GM06990 (cell line): Measurements from ENCODE around the gene CELF2.

Experiments used
- DNase-seq: peaks from one replicate; pipeline ENCODE4 v3.0.0-alpha.2; 2011; ENCODE audit not compliant: insufficient read length; ENCODE audit errors: extremely low read depth
- H3K27me3 ChIP-seq: replicated peaks from 2 replicates; pipeline ENCODE4 v1.6.0; 2011; ENCODE audit warnings: low read length; ENCODE audit not compliant: control insufficient read depth, insufficient read depth
- H3K36me3 ChIP-seq: 2 replicates; pipeline ENCODE4 v1.5.1; 2011; ENCODE audit warnings: low read length; ENCODE audit not compliant: control insufficient read depth, insufficient read depth
- H3K4me3 ChIP-seq: replicated peaks from 2 replicates; pipeline ENCODE4 v1.5.1; 2011; ENCODE audit warnings: low read depth, mild to moderate bottlenecking, control low read depth, low read length
- TF ChIP-seq, protein P1 (sequence below): IDR thresholded peaks from 2 replicates; pipeline ENCODE4 v1.5.1; 2011; ENCODE audit warnings: low read length, control low read depth, mild to moderate bottlenecking, inconsistent platforms; ENCODE audit not compliant: insufficient read depth, poor library complexity, severe bottlenecking

CELF2 gene

DNA sequence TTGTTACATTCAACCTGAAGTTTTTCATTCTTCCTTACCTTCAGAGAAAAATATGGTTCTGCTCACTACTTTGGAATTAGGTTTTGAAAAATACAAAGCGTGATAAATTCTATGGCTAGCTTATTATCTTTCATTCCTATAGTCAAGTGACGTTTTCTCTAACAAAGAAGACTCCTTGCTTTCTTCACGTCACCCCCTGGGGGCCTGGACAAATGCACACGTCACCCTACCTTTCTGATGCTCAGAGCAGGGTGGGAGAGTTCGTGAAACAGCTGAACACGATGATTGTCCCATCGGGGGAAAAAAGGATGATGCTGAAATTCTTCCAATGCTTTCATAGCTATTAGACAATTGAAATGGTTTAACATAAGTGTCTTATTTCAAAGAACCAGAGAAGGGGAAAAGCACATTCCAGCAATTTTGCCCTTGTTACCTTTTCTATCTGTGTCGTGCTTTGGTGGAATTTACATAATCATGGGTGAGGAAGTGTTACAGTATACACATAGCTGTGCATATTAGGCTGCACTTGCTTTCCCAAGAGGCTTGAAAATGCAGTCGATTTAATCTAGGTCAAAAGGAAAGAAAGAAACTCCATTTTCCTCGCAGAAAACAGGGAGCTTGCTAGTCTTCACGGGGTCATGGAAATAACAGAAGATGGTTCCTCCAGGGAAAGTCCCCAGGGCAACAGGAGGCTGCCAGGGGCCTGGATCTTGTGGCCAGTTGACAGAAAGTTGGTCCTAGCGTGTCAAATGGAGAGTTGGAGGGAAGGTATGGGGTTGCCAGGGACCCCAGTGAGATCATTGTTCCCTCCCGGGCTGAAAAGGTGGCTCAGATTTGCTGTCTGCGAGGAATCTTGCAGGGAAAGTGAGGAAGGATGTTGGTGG, 189.2 kb downstream of the CELF2 start:
- peaks cover 18% of the 10 kb centered on the region for H3K36me3 ChIP-seq

DNA sequence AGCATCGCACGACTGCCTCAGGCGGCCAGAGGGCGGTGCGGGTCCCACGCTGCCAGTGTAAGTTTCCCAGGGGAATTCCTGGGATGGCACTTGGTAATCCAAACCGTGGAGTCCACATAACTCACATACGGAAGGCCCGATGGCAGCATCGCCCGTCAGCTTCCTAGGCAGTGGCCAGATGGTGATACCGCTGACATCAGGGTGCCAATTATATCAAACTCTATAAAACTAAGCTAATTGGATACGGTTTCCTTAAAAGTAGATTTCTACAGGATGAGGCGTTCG, 189.8 kb downstream of the CELF2 start:
- TF ChIP-seq, protein P1, sequence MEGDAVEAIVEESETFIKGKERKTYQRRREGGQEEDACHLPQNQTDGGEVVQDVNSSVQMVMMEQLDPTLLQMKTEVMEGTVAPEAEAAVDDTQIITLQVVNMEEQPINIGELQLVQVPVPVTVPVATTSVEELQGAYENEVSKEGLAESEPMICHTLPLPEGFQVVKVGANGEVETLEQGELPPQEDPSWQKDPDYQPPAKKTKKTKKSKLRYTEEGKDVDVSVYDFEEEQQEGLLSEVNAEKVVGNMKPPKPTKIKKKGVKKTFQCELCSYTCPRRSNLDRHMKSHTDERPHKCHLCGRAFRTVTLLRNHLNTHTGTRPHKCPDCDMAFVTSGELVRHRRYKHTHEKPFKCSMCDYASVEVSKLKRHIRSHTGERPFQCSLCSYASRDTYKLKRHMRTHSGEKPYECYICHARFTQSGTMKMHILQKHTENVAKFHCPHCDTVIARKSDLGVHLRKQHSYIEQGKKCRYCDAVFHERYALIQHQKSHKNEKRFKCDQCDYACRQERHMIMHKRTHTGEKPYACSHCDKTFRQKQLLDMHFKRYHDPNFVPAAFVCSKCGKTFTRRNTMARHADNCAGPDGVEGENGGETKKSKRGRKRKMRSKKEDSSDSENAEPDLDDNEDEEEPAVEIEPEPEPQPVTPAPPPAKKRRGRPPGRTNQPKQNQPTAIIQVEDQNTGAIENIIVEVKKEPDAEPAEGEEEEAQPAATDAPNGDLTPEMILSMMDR = no peak
- H3K4me3 ChIP-seq = no peak overlapping the region
- DNase-seq = no peak
- H3K27me3 ChIP-seq = no peaks in the 10 kb centered on the region
- H3K36me3 ChIP-seq = peaks cover 18% of the 10 kb centered on the region

More for the DNA sequence above, 189.2 kb downstream of the CELF2 start:
- Histone ChIP-seq H3K4me3 (no peak overlapping the region), H3K27me3 (no peaks in the 10 kb centered on the region)
- no peak for DNase-seq
- TF ChIP-seq, protein P1 = no peak

DNA sequence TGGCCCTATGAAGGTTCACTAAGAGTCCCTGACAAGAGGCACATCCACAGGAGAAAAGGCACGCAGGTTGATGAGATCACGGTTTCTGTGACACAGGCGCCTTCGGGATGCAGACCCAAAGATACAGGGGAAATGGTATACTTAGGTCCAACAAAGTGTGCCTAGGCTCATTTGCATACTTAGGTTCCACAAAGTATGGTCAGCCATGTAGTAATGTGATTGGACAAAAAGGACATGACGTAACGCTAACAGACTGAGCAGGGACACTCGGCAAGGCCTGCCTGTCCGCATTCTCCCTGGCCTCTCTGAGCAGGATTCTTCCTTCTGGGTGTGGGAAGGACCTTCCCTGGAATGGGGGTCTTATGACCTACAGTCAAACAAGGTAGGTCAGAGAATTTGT, 190.6 kb downstream of the CELF2 start:
- Histone ChIP-seq H3K36me3 (peaks cover 16% of the 10 kb centered on the region), H3K27me3 (no peaks in the 10 kb centered on the region), H3K4me3 (no peak overlapping the region)
- DNase-seq = no peak
- TF ChIP-seq, protein P1 = no peak

DNA sequence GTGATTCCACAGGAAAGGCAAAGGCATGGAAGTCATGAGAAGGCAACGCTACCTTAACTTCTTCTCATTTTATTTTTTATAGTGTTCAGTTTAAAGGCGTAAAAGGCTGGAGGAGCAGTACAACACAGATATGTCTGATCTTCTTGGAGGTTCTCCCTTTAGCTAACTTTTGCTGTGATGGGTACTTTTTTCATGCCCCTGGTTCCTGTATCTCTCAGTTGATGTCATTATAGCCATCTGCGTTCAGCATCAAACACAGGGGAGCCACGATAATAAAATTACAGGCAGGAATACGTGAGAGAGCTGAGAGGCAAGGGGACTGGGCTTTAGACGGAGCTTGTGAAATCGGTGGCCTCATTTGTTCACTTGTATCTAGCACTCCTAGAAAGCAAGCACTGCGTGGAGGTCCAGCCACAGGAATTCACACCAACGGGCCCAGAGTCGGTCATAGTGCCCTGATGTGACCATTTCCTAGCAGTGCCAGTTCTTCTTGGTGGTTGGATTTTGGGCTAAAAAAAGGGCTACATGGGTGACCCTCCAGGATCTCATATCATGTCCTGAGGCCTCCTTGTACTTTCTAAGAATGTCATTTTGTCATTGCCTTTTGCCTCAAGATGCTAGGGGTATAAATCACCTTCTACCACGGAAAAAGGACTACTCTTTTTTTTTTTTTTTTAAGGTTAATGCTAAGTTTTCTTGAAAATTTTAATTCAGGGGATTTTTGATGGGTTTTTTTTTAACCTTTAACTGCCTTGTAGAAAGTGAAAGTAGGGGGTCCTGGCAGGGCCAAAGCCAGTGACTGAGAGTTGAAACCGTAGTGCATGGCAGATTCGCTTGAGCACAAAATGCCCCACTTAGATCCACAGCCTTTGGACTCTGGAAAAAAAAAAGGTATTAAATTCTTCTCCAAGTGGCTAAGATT, 191.5 kb downstream of the CELF2 start:
- DNase-seq = peak; percentile 51
- Histone ChIP-seq H3K27me3 (no peaks in the 10 kb centered on the region), H3K4me3 (peak overlapping the region; percentile 29), H3K36me3 (peaks cover 10% of the 10 kb centered on the region)
- TF ChIP-seq, protein P1 = no peak

DNA sequence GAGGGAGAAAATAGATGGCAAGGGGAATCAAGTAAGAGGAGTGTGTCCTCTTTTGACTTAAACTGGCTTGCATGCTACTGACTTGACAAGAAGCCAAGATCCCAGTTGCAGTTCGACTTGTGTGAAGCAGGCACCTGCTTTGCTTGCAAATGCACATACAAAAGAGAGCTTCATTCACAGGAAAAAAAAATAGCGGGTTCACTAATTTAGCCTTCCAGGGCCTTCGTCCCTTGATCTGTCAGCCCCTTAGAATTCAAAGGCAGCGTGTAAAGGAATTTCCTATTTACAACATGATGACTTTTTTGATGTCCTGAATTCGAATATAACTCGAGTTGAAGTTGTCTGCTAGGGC, 192.1 kb downstream of the CELF2 start:
- Histone ChIP-seq H3K36me3 (peaks cover 7% of the 10 kb centered on the region), H3K27me3 (no peaks in the 10 kb centered on the region), H3K4me3 (no peak overlapping the region)
- DNase-seq = no peak
- TF ChIP-seq, protein P1 = no peak
